Activated CD8-positive, alpha-beta T cell treated with anti-CD3 and anti-CD28 coated beads for 36 hours (primary cell): ENCODE results near the gene CCDC110. TPM values are rescaled to one million over a fixed set of nuclear protein-coding genes. Genes with fewer than 3 reads are reported as not detected.

ENCODE experiments used
- ATAC-seq: fragments of 200-7000 bp; cut with Tn5 transposase; one replicate; pipeline ENCODE4 v1.10.0; 2021; ENCODE audit warnings: mild to moderate bottlenecking, moderate library complexity
- CTCF ChIA-PET: fragments of 350-600 bp; sonication (Branson Sonifier 250); formaldehyde crosslinking; loops from one replicate; lab custom pipeline; 2021; ENCODE audit warnings: antibody characterized with exemption; lab: Charles Lee
- POLR2A ChIA-PET: fragments of 350-600 bp; sonication (Branson Sonifier 250); formaldehyde crosslinking; loops from one replicate; lab custom pipeline; 2021; ENCODE audit warnings: antibody characterized with exemption; lab: Charles Lee
- DNase-seq: peaks from one replicate; pipeline ENCODE4 v3.0.0-alpha.2; 2020
- H3K27ac Mint-ChIP-seq: one replicate; pipeline ENCODE4 v1.8.0; 2021; ENCODE audit warnings: mild to moderate bottlenecking, mixed read lengths
- H3K27me3 Mint-ChIP-seq: one replicate; pipeline ENCODE4 v1.8.0; 2021; ENCODE audit warnings: mixed read lengths
- H3K36me3 Mint-ChIP-seq: one replicate; pipeline ENCODE4 v1.8.0; 2021; ENCODE audit warnings: low read depth, mixed read lengths
- H3K4me1 Mint-ChIP-seq: one replicate; pipeline ENCODE4 v1.8.0; 2021; ENCODE audit warnings: low read depth, mixed read lengths
- H3K4me3 Mint-ChIP-seq: one replicate; pipeline ENCODE4 v1.8.0; 2021; ENCODE audit warnings: mild to moderate bottlenecking, moderate library complexity, mixed read lengths
- H3K9me3 Mint-ChIP-seq: one replicate; pipeline ENCODE4 v1.8.0; 2021; ENCODE audit warnings: mixed read lengths
- CTCF ChIP-seq: fragments of 200-600 bp; IDR thresholded peaks from one replicate; pipeline ENCODE4 v1.8.0; 2022; ENCODE audit warnings: antibody characterized with exemption, mild to moderate bottlenecking
- intact Hi-C: fragments of 100-400 bp; cut with micrococcal nuclease; formaldehyde crosslinking; loops from one replicate; pipeline ENCODE4 v1.10.0; 2022
- total RNA-seq, 2 experiments: library from RNA; stranded (reverse); gene quantifications; one replicate each; pipeline ENCODE4 v1.2.3, GENCODE V29; 2021

Gene CCDC110
- total RNA-seq, 2 experiments from 2014 or later, result 0.45 to 0.81 TPM

GRCh38 chr4:185473247-185473646, 1.7 kb upstream of the CCDC110 start:
- Mint-ChIP-seq H3K9me3 (no peaks in the 10 kb centered on the region), H3K4me1 (peaks cover 6% of the 10 kb centered on the region), H3K36me3 (no peaks in the 10 kb centered on the region), H3K27ac (no peak overlapping the region), H3K27me3 (peaks cover 26% of the 10 kb centered on the region), H3K4me3 (no peak overlapping the region)
- no peak for TF ChIP-seq CTCF
- ATAC-seq, result no peak
- no peak for DNase-seq
- ChIA-PET CTCF (interaction anchor here (1.1 to 1.5 kb wide), 2 partner anchors 48 to 124 kb away, joined by 3 to 8 read pairs; no protein-coding TSS in a partner anchor), POLR2A (interaction anchor here (1.0 kb wide), 1 partner anchor 13 kb away, joined by 4 read pairs; no protein-coding TSS in a partner anchor)
- intact Hi-C loops, result loop anchor here (5.0 kb wide), 1 partner anchor 124 kb away; no protein-coding TSS in a partner anchor

GRCh38 chr4:185472103-185472542, 590 bp upstream of the CCDC110 start:
- Mint-ChIP-seq H3K27me3 (peaks cover 21% of the 10 kb centered on the region), H3K9me3 (no peaks in the 10 kb centered on the region), H3K4me1 (peaks cover 6% of the 10 kb centered on the region), H3K36me3 (no peaks in the 10 kb centered on the region), H3K27ac (no peak overlapping the region), H3K4me3 (peak overlapping the region; percentile 84)
- intact Hi-C loops, result loop anchor here (5.0 kb wide), 1 partner anchor 125 kb away; no protein-coding TSS in a partner anchor
- DNase-seq (no peak), ATAC-seq (no peak)
- TF ChIP-seq CTCF, result no peak
- CTCF ChIA-PET, result interaction anchor here (0.6 to 1.2 kb wide), 3 partner anchors 10 to 125 kb away, joined by 3 to 9 read pairs (median 3); no protein-coding TSS in a partner anchor
- POLR2A ChIA-PET, result interaction anchor here (1.0 kb wide), 2 partner anchors 14 to 47 kb away, joined by 3 to 4 read pairs; no protein-coding TSS in a partner anchor

- Mint-ChIP-seq H3K4me1 (peaks cover 6% of the 10 kb centered on the region), H3K27me3 (peaks cover 16% of the 10 kb centered on the region), H3K36me3 (no peaks in the 10 kb centered on the region), H3K9me3 (no peaks in the 10 kb centered on the region), H3K27ac (no peak overlapping the region), H3K4me3 (peak overlapping the region; percentile 70)
- CTCF ChIA-PET, result no interaction called here
- DNase-seq, result peak; percentile 47
- POLR2A ChIA-PET, result no interaction called here
- intact Hi-C loops, result loop anchor here (5.0 kb wide), 1 partner anchor 127 kb away; no protein-coding TSS in a partner anchor
- no peak for TF ChIP-seq CTCF
- ATAC-seq, result no peak
Observed at GRCh38 chr4:185470501-185471195, 885 bp downstream of the CCDC110 start.

DNA sequence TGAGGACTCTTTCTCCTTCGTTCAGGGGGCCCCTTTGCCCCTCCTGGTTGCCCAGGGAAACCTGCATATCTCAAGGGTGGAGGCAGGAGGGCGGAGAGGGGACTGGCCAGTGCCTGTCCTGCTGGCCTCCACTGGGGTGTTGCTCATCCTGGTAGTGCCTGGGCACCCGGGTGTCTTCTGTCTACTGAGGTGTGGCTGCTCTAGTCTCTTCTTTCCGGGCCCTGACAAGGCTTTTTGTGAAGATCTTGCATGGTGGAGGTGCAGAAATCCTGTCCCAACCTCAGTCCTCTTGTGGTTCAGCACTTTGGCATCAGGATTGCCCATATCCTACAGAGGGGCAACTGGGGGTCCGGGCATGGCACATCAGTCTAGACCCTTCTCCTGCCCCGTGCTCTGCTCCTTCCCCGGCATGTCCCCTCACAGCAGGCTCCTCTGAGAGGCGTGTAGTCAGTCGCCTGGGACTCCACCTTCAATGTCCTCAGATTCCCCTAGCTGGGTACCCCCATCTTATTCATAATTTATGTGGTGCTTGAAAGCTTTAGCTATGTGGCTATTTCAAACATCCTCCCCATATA, 1.9 kb downstream of the CCDC110 start:
- peaks cover 6% of the 10 kb centered on the region for H3K4me1 Mint-ChIP-seq
- no peaks in the 10 kb centered on the region for H3K9me3 Mint-ChIP-seq
- POLR2A ChIA-PET, result no interaction called here
- no peaks in the 10 kb centered on the region for H3K36me3 Mint-ChIP-seq
- peaks cover 16% of the 10 kb centered on the region for H3K27me3 Mint-ChIP-seq
- H3K4me3 Mint-ChIP-seq, result no peak overlapping the region
- intact Hi-C loops, result loop anchor here (5.0 kb wide), 1 partner anchor 128 kb away; no protein-coding TSS in a partner anchor
- no peak overlapping the region for H3K27ac Mint-ChIP-seq
- ATAC-seq (no peak), DNase-seq (peak; percentile 2)
- CTCF ChIA-PET, result no interaction called here
- no peak for TF ChIP-seq CTCF

DNA sequence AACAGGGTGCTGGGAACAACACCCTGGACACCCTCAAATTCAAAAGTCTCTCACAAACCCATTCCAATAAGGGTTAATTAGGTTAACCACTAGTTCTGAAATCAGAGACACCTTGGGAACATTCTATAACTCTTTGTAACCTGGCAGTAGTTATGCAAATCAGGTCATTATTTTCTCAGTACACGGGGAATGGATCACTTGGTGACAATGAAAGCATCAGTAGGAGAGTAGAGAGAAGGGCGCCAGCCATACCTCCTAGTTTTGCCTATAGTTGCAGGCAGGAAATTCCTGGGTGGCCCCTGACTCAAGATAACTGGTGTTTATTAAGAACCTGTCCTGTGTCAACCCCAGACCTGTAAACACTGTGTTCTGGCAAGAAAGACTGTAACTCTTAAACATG, 2.5 kb downstream of the CCDC110 start:
- CTCF ChIA-PET, result interaction anchor here (1.2 kb wide), 1 partner anchor 44 kb away, joined by 3 read pairs; no protein-coding TSS in a partner anchor
- DNase-seq (no peak), ATAC-seq (no peak)
- H3K27ac Mint-ChIP-seq, result no peak overlapping the region
- H3K36me3 Mint-ChIP-seq, result no peaks in the 10 kb centered on the region
- H3K27me3 Mint-ChIP-seq, result peaks cover 16% of the 10 kb centered on the region
- no peak overlapping the region for H3K4me3 Mint-ChIP-seq
- H3K4me1 Mint-ChIP-seq, result peaks cover 6% of the 10 kb centered on the region
- no peaks in the 10 kb centered on the region for H3K9me3 Mint-ChIP-seq
- POLR2A ChIA-PET, result no interaction called here
- TF ChIP-seq CTCF, result no peak
- intact Hi-C loops, result no loop called here
